ENCODE measurements around the gene KCNMA1. TPM values are rescaled to one million over a fixed set of nuclear protein-coding genes. Genes with fewer than 3 reads are reported as not detected.
A peak's percentile ranks its signal among the peaks of the same experiment; 100 is the strongest.

KCNMA1 gene
- total RNA-seq, 1 donor, result 77.8 TPM

- TF ChIP-seq CTCF (IDR thresholded peaks at IDR 0.05; ENCODE audit: extremely low read depth, low read depth, low read length), result no peak
- no peak for DNase-seq (ENCODE audit: insufficient read length, low spot score, missing footprints)
- peaks cover 22% of the 10 kb centered on the region for H3K79me2 ChIP-seq (ENCODE audit: insufficient read depth, low read length)
- H2AFZ ChIP-seq (ENCODE audit: low read length), result no peak overlapping the region
- H3K4me2 ChIP-seq (ENCODE audit: insufficient read depth, low read length), result no peak overlapping the region
- H3K4me1 ChIP-seq (ENCODE audit: insufficient read depth, low read length), result peaks cover 74% of the 10 kb centered on the region
- H3K27ac ChIP-seq (ENCODE audit: low read depth, low read length), result no peak overlapping the region
- no peaks in the 10 kb centered on the region for H3K36me3 ChIP-seq (ENCODE audit: insufficient read depth, low read length)
- H3K9me3 ChIP-seq (ENCODE audit: low read depth, low read length), result no peaks in the 10 kb centered on the region
- no peaks in the 10 kb centered on the region for H4K20me1 ChIP-seq (ENCODE audit: insufficient read depth, low read length)
- no peak overlapping the region for H3K4me3 ChIP-seq (ENCODE audit: insufficient read depth, low read length)
- H3K27me3 ChIP-seq (ENCODE audit: insufficient read depth, low read length), result no peaks in the 10 kb centered on the region
Measured at GRCh38 chr10:77509391-77509790, 128.2 kb downstream of the KCNMA1 start.

GRCh38 chr10:77507291-77507880 lies 130.2 kb downstream of the KCNMA1 start:
- H3K9me3 ChIP-seq (ENCODE audit: low read depth, low read length), result no peaks in the 10 kb centered on the region
- no peaks in the 10 kb centered on the region for H3K27me3 ChIP-seq (ENCODE audit: insufficient read depth, low read length)
- no peaks in the 10 kb centered on the region for H3K36me3 ChIP-seq (ENCODE audit: insufficient read depth, low read length)
- DNase-seq (ENCODE audit: insufficient read length, low spot score, missing footprints), result no peak
- H2AFZ ChIP-seq (ENCODE audit: low read length), result no peak overlapping the region
- peaks cover 26% of the 10 kb centered on the region for H3K79me2 ChIP-seq (ENCODE audit: insufficient read depth, low read length)
- H4K20me1 ChIP-seq (ENCODE audit: insufficient read depth, low read length), result no peaks in the 10 kb centered on the region
- H3K27ac ChIP-seq (ENCODE audit: low read depth, low read length), result peak overlapping the region; percentile 89
- peak overlapping the region; percentile 8 for H3K4me2 ChIP-seq (ENCODE audit: insufficient read depth, low read length)
- no peak for TF ChIP-seq CTCF (IDR thresholded peaks at IDR 0.05; ENCODE audit: extremely low read depth, low read depth, low read length)
- H3K4me1 ChIP-seq (ENCODE audit: insufficient read depth, low read length), result peaks cover 63% of the 10 kb centered on the region
- no peak overlapping the region for H3K4me3 ChIP-seq (ENCODE audit: insufficient read depth, low read length)

- Histone ChIP-seq H3K79me2 (ENCODE audit: insufficient read depth, low read length) (peaks cover 24% of the 10 kb centered on the region), H3K27me3 (ENCODE audit: insufficient read depth, low read length) (no peaks in the 10 kb centered on the region), H3K9me3 (ENCODE audit: low read depth, low read length) (no peaks in the 10 kb centered on the region), H4K20me1 (ENCODE audit: insufficient read depth, low read length) (no peaks in the 10 kb centered on the region), H3K4me1 (ENCODE audit: insufficient read depth, low read length) (peaks cover 63% of the 10 kb centered on the region), H3K4me2 (ENCODE audit: insufficient read depth, low read length) (peak overlapping the region; percentile 64), H3K36me3 (ENCODE audit: insufficient read depth, low read length) (no peaks in the 10 kb centered on the region), H2AFZ (ENCODE audit: low read length) (no peak overlapping the region), H3K4me3 (ENCODE audit: insufficient read depth, low read length) (no peak overlapping the region), H3K27ac (ENCODE audit: low read depth, low read length) (peak overlapping the region; percentile 89)
- TF ChIP-seq CTCF (IDR thresholded peaks at IDR 0.05; ENCODE audit: extremely low read depth, low read depth, low read length), result no peak
- no peak for DNase-seq (ENCODE audit: insufficient read length, low spot score, missing footprints)
Measured at GRCh38 chr10:77506517-77507200, 130.9 kb downstream of the KCNMA1 start.

All from osteoblast (primary cell).